ENCODE data around the gene PRSS53.

Gene PRSS53

GRCh38 chr16:31093132-31093703 is 4.5 kb upstream of the PRSS53 start:
- Mint-ChIP-seq H3K27me3 (no peaks in the 10 kb centered on the region), H3K27ac (peak overlapping the region; percentile 22), H3K36me3 (ENCODE audit: low read depth) (peaks cover 48% of the 10 kb centered on the region), H3K4me1 (ENCODE audit: low read depth) (peaks cover 32% of the 10 kb centered on the region), H3K9me3 (no peaks in the 10 kb centered on the region), H3K4me3 (peak overlapping the region; percentile 98)
- DNase-seq = no peak

DNA sequence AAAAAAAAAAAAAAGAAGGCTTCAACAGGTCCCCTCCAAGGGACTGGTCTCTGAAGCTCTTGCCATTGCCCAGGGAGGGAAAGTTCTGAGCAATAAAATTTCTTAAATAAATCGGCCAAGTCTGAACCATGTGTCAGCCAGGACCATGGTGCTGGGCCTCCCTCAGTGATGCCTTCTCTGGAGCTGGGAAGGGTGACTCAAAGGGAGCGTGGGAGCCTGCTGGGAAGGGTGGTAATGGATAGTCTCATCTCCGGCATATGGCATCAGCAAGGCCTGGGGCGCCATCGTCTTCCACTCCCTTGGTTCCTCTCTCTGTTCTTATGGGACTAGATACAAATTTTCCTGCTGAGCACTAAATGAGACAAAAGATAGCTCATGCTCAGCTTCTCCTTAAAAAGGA is 3.6 kb upstream of the PRSS53 start:
- H3K4me1 Mint-ChIP-seq (ENCODE audit: low read depth) = peaks cover 32% of the 10 kb centered on the region
- peak overlapping the region; percentile 22 for H3K27ac Mint-ChIP-seq

DNA sequence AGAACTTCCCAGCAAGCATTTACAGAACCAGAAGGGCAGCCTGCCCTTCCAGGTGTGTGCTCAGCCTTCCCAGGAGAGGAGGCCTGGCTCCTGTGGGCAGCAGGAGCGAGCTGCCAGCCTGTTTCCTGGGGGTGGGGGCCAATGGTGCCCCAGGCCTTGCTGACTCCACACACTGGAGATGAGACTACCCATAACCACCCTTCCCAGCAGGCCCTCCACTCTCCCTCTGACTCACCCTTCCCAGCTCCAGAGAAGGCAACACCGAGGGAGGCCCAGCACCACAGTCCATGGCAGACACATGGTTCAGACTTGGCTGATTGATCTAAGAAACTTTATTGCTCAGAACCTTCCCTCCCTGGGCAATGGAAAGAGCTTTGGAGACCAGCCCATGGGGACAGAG is 1.8 kb upstream of the PRSS53 start:
- Mint-ChIP-seq H3K4me1 (ENCODE audit: low read depth) (peaks cover 26% of the 10 kb centered on the region), H3K36me3 (ENCODE audit: low read depth) (peaks cover 66% of the 10 kb centered on the region), H3K27me3 (no peaks in the 10 kb centered on the region), H3K4me3 (no peak overlapping the region), H3K9me3 (no peaks in the 10 kb centered on the region), H3K27ac (peak overlapping the region; percentile 23)
- DNase-seq = no peak

More for the DNA sequence above, 3.6 kb upstream of the PRSS53 start:
- Mint-ChIP-seq H3K27me3 (no peaks in the 10 kb centered on the region), H3K4me3 (peak overlapping the region; percentile 98), H3K36me3 (ENCODE audit: low read depth) (peaks cover 54% of the 10 kb centered on the region), H3K9me3 (no peaks in the 10 kb centered on the region)
- DNase-seq = no peak

DNA sequence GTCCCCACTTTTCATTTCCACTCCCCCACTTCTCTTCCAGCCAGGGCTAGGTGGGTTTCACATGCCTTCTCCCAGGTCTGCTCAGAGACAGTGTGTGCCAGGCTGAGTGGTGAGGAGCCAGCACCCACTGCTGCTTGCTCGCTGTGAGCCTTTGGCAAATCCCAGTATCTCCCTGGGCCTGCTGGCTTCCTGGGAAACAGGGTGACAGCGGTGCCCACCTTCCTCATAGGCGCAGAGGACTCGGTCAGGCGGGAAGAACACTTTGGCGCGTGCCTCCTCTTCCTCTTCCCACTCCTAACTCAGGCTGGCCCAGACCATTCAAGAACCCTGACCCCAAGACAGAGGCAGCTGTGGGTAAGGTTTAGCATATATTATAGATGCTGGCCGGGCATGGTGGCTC is 456 bp upstream of the PRSS53 start:
- Mint-ChIP-seq H3K27me3 (no peaks in the 10 kb centered on the region), H3K9me3 (no peaks in the 10 kb centered on the region), H3K4me1 (ENCODE audit: low read depth) (peaks cover 20% of the 10 kb centered on the region), H3K36me3 (ENCODE audit: low read depth) (peaks cover 69% of the 10 kb centered on the region), H3K4me3 (no peak overlapping the region), H3K27ac (no peak overlapping the region)
- no peak for DNase-seq

GRCh38 chr16:31087971-31088370 is 772 bp downstream of the PRSS53 start:
- H3K27me3 Mint-ChIP-seq = no peaks in the 10 kb centered on the region
- no peak overlapping the region for H3K4me3 Mint-ChIP-seq
- H3K4me1 Mint-ChIP-seq (ENCODE audit: low read depth) = peaks cover 14% of the 10 kb centered on the region
- no peaks in the 10 kb centered on the region for H3K9me3 Mint-ChIP-seq
- DNase-seq = no peak
- H3K27ac Mint-ChIP-seq = no peak overlapping the region
- peaks cover 76% of the 10 kb centered on the region for H3K36me3 Mint-ChIP-seq (ENCODE audit: low read depth)

GRCh38 chr16:31087481-31087880 is 1.3 kb downstream of the PRSS53 start:
- Mint-ChIP-seq H3K36me3 (ENCODE audit: low read depth) (peaks cover 73% of the 10 kb centered on the region), H3K27ac (no peak overlapping the region), H3K4me3 (no peak overlapping the region), H3K9me3 (no peaks in the 10 kb centered on the region), H3K4me1 (ENCODE audit: low read depth) (peaks cover 10% of the 10 kb centered on the region), H3K27me3 (no peaks in the 10 kb centered on the region)
- no peak for DNase-seq

GRCh38 chr16:31086629-31086906 is 2.2 kb downstream of the PRSS53 start:
- no peak overlapping the region for H3K4me3 Mint-ChIP-seq
- H3K36me3 Mint-ChIP-seq (ENCODE audit: low read depth) = peaks cover 78% of the 10 kb centered on the region
- H3K4me1 Mint-ChIP-seq (ENCODE audit: low read depth) = peaks cover 12% of the 10 kb centered on the region
- peak overlapping the region; percentile 47 for H3K27ac Mint-ChIP-seq
- H3K9me3 Mint-ChIP-seq = no peaks in the 10 kb centered on the region
- no peaks in the 10 kb centered on the region for H3K27me3 Mint-ChIP-seq
- DNase-seq = no peak

DNA sequence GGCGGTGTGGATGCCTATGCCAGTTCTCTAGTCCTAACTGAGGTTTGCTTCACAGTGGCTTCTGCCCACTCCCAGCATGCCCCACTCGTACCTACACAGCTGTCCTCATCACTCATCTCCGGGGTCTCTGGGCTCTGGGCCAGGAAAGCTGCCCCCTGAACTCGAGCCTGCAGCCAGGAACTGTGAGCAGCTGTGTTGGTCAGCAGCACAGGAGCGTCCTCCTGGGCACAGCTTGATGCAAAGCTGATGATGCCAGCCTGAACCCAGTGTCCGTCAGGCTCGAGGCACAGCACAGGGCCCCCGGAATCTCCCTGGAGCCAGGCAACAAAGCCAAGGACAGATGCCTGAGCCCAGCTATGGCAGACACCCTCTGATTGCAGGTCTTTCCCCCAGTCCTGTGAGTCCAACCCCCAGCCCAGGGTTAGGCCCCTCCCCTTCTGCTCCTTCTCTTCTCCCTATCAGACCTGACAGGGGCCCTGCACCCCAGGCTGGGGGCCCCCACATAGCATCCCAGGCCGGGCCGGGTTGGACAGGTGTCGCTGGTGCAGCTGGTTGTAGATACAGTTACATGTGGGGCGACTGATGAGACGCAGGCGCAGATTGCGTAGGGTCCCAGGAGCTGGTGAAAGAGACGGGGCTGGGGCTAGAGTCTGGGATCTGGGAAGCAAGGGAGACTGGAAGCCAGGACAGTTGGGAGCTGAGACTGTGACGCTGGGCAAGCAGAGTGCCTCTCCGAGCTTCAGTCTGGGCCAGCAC is 2.7 kb downstream of the PRSS53 start:
- Mint-ChIP-seq H3K27me3 (no peaks in the 10 kb centered on the region), H3K4me3 (no peak overlapping the region), H3K9me3 (no peaks in the 10 kb centered on the region), H3K4me1 (ENCODE audit: low read depth) (peaks cover 11% of the 10 kb centered on the region), H3K36me3 (ENCODE audit: low read depth) (peaks cover 78% of the 10 kb centered on the region), H3K27ac (peak overlapping the region; percentile 47)
- no peak for DNase-seq

GRCh38 chr16:31085411-31085810 is 3.3 kb downstream of the PRSS53 start:
- H3K27me3 Mint-ChIP-seq = no peaks in the 10 kb centered on the region
- no peak for DNase-seq
- H3K4me3 Mint-ChIP-seq = no peak overlapping the region
- H3K9me3 Mint-ChIP-seq = no peaks in the 10 kb centered on the region
- H3K27ac Mint-ChIP-seq = peak overlapping the region; percentile 30
- peaks cover 13% of the 10 kb centered on the region for H3K4me1 Mint-ChIP-seq (ENCODE audit: low read depth)
- H3K36me3 Mint-ChIP-seq (ENCODE audit: low read depth) = peaks cover 78% of the 10 kb centered on the region

GRCh38 chr16:31084584-31085302 is 4.0 kb downstream of the PRSS53 start:
- H3K36me3 Mint-ChIP-seq (ENCODE audit: low read depth) = peaks cover 79% of the 10 kb centered on the region
- no peaks in the 10 kb centered on the region for H3K9me3 Mint-ChIP-seq
- no peak overlapping the region for H3K4me3 Mint-ChIP-seq
- H3K4me1 Mint-ChIP-seq (ENCODE audit: low read depth) = peaks cover 14% of the 10 kb centered on the region
- no peak overlapping the region for H3K27ac Mint-ChIP-seq
- no peak for DNase-seq
- H3K27me3 Mint-ChIP-seq = no peaks in the 10 kb centered on the region

GRCh38 chr16:31083981-31084380 is 4.8 kb downstream of the PRSS53 start:
- Mint-ChIP-seq H3K27ac (no peak overlapping the region), H3K36me3 (ENCODE audit: low read depth) (peaks cover 79% of the 10 kb centered on the region), H3K27me3 (no peaks in the 10 kb centered on the region), H3K9me3 (no peaks in the 10 kb centered on the region), H3K4me3 (no peak overlapping the region), H3K4me1 (ENCODE audit: low read depth) (peaks cover 21% of the 10 kb centered on the region)
- DNase-seq = no peak

DNA sequence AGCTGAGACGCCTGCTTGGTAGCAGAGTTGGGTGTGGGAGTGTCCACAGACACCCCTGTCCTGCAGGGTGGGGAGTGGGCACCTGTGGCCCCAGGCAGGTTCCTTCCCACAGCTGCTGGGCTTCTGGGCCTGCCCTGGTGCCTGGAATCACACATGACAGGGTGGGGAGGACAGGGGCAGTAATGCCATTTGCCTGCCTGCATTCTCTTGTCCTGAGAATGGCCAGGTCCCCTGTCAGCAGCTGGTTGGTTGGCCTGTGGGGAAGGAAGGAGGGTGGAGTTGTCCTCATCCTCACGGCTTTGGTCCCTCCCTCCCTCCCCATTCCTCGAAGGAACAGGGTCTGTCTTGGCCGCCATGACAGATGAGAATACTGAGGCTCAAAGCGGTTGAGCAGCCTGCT is 5.2 kb downstream of the PRSS53 start:
- peaks cover 82% of the 10 kb centered on the region for H3K36me3 Mint-ChIP-seq (ENCODE audit: low read depth)
- H3K27me3 Mint-ChIP-seq = no peaks in the 10 kb centered on the region
- H3K4me3 Mint-ChIP-seq = no peak overlapping the region
- peaks cover 25% of the 10 kb centered on the region for H3K4me1 Mint-ChIP-seq (ENCODE audit: low read depth)
- no peak for DNase-seq
- peak overlapping the region; percentile 22 for H3K27ac Mint-ChIP-seq
- H3K9me3 Mint-ChIP-seq = no peaks in the 10 kb centered on the region

- Mint-ChIP-seq H3K36me3 (ENCODE audit: low read depth) (peaks cover 82% of the 10 kb centered on the region), H3K9me3 (no peaks in the 10 kb centered on the region), H3K27ac (peak overlapping the region; percentile 37), H3K4me1 (ENCODE audit: low read depth) (peaks cover 28% of the 10 kb centered on the region), H3K27me3 (no peaks in the 10 kb centered on the region), H3K4me3 (no peak overlapping the region)
- DNase-seq = no peak
Measured at GRCh38 chr16:31083081-31083480, 5.7 kb downstream of the PRSS53 start.

DNA sequence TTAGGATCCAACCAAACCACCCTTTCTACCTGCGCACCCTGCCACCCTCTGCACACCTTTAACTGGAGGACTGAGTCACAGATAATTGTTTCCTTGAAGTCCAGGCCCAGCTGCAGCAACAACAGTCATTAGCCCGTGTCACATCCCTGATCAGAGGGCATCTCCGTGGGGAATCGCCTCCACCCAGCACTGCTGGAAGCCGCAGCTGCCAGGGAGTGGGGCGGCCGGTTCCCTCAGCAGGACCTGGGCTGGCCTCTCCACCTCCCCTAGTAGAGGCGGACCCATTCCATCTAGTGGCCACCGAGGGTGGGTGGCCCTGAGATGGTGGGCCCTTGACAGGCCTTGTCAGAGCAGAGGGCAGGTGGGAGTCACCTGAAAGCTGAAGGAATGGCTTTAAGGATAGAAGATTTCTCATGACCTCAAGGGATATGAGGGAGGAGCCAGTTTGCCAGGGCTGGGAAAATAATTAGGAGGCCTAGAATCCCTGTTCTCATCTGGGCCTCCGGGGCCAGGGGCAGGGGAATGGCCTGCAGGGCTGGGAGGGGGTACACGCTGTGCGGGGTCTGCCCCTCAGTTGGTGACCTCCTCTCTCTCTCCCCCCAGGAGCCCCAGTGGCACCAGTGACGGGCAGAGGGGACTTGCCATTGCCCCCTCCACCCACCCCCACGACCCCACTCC is 6.2 kb downstream of the PRSS53 start:
- Mint-ChIP-seq H3K9me3 (no peaks in the 10 kb centered on the region), H3K4me1 (ENCODE audit: low read depth) (peaks cover 33% of the 10 kb centered on the region), H3K27me3 (no peaks in the 10 kb centered on the region), H3K27ac (peak overlapping the region; percentile 67), H3K36me3 (ENCODE audit: low read depth) (peaks cover 85% of the 10 kb centered on the region), H3K4me3 (no peak overlapping the region)
- DNase-seq = no peak

Data from activated T-cell treated with anti-CD3 and anti-CD28 coated beads, Interleukin-2, amount 50 U/mL, for 24 hours (primary cell).